Mesenchymal stem cell (in vitro differentiated cells and primary cell): ENCODE data around the gene TMEM260.
A peak's percentile ranks its signal among the peaks of the same experiment; 100 is the strongest.

Experiments
- DNase-seq: peaks from one replicate; pipeline ENCODE4 v3.0.0-alpha.2; 2013
- H2AFZ ChIP-seq: one replicate; pipeline ENCODE4 v1.6.1; 2013; ENCODE audit warnings: low read depth, mild to moderate bottlenecking, control low read depth, inconsistent platforms, low read length, moderate library complexity
- H2AK5ac ChIP-seq: 2 replicates; pipeline ENCODE4 v1.6.1; 2013; ENCODE audit warnings: low read length, moderate library complexity, mild to moderate bottlenecking, inconsistent platforms; ENCODE audit not compliant: severe bottlenecking
- H2BK120ac ChIP-seq: one replicate; pipeline ENCODE4 v1.6.1; 2013; ENCODE audit warnings: low read depth, mild to moderate bottlenecking, inconsistent platforms, low read length, moderate library complexity
- H2BK12ac ChIP-seq, 2 experiments: one replicate each; pipeline ENCODE4 v1.6.1; 2013; ENCODE audit warnings: inconsistent platforms in 2 of 2, low read length in 2 of 2, mild to moderate bottlenecking in 2 of 2, moderate library complexity in 2 of 2, control low read depth in 1 of 2
- H2BK15ac ChIP-seq: one replicate; pipeline ENCODE4 v1.6.1; 2013; ENCODE audit warnings: mild to moderate bottlenecking, low read depth, inconsistent platforms; ENCODE audit not compliant: poor library complexity, severe bottlenecking
- H2BK5ac ChIP-seq: 2 replicates; pipeline ENCODE4 v1.6.1; 2013; ENCODE audit warnings: low read depth, mild to moderate bottlenecking, low read length, control low read depth, inconsistent platforms; ENCODE audit not compliant: poor library complexity, severe bottlenecking
- H3K14ac ChIP-seq, 2 experiments: one replicate each; pipeline ENCODE4 v1.6.1; 2013; ENCODE audit warnings: inconsistent platforms in 2 of 2, low read length in 2 of 2, control low read depth in 1 of 2, mild to moderate bottlenecking in 1 of 2, moderate library complexity in 1 of 2
- H3K18ac ChIP-seq, 2 experiments: one replicate each; pipeline ENCODE4 v1.6.1; 2013; ENCODE audit warnings: inconsistent platforms in 2 of 2, low read length in 2 of 2, control low read depth in 1 of 2, low read depth in 1 of 2, mild to moderate bottlenecking in 1 of 2
- H3K23ac ChIP-seq, 2 experiments: one replicate each; pipeline ENCODE4 v1.6.1; 2013; ENCODE audit warnings: inconsistent platforms in 2 of 2, low read length in 2 of 2, mild to moderate bottlenecking in 2 of 2, moderate library complexity in 2 of 2, control low read depth in 1 of 2
- H3K27ac ChIP-seq: 2 replicates; pipeline ENCODE4 v1.5.1; 2013; ENCODE audit warnings: mild to moderate bottlenecking, moderate library complexity, low read length, control low read depth, inconsistent platforms; ENCODE audit not compliant: poor library complexity, severe bottlenecking
- H3K27me3 ChIP-seq, 2 experiments: 2 replicates each; pipeline versions ENCODE4 v1.6.1 to v1.7.0; 2013; ENCODE audit warnings: low read length in 2 of 2, mild to moderate bottlenecking in 2 of 2, moderate library complexity in 2 of 2, control low read depth in 1 of 2, inconsistent platforms in 1 of 2; ENCODE audit not compliant: control insufficient read depth in 1 of 2, insufficient read depth in 1 of 2
- H3K36me3 ChIP-seq, 2 experiments: 2 replicates each; pipeline versions ENCODE4 v1.6.1 to v1.7.0; 2013; ENCODE audit warnings: low read length in 2 of 2, control low read depth in 1 of 2, inconsistent platforms in 1 of 2, low read depth in 1 of 2, mild to moderate bottlenecking in 1 of 2; ENCODE audit not compliant: insufficient read depth in 2 of 2, control insufficient read depth in 1 of 2
- H3K4ac ChIP-seq, 2 experiments: one replicate each; pipeline ENCODE4 v1.6.1; 2013; ENCODE audit warnings: inconsistent platforms in 2 of 2, low read length in 2 of 2, mild to moderate bottlenecking in 2 of 2, moderate library complexity in 2 of 2, control low read depth in 1 of 2, low read depth in 1 of 2
- H3K4me1 ChIP-seq: 2 replicates; pipeline ENCODE4 v1.6.1; 2013; ENCODE audit warnings: low read depth, low read length, control low read depth; ENCODE audit not compliant: control insufficient read depth, insufficient read depth
- H3K4me2 ChIP-seq: 2 replicates; pipeline ENCODE4 v1.6.1; 2013; ENCODE audit warnings: low read length, mild to moderate bottlenecking, inconsistent platforms; ENCODE audit not compliant: poor library complexity, severe bottlenecking
- H3K4me3 ChIP-seq, 2 experiments: 2 replicates each; pipeline versions ENCODE4 v1.5.1 to v1.7.0; 2013; ENCODE audit warnings: low read length in 2 of 2, mild to moderate bottlenecking in 2 of 2, control low read depth in 1 of 2, low read depth in 1 of 2; ENCODE audit not compliant: insufficient read depth in 1 of 2
- H3K79me1 ChIP-seq: replicated peaks from 2 replicates; pipeline ENCODE4 v1.6.1; 2013; ENCODE audit warnings: mild to moderate bottlenecking, control low read depth, low read length, inconsistent platforms; ENCODE audit not compliant: poor library complexity, severe bottlenecking
- H3K9ac ChIP-seq: 2 replicates; pipeline ENCODE4 v1.7.0; 2013; ENCODE audit warnings: mild to moderate bottlenecking, low read length, moderate library complexity
- H3K9me3 ChIP-seq: 2 replicates; pipeline ENCODE4 v1.7.0; 2013; ENCODE audit warnings: mild to moderate bottlenecking, low read length; ENCODE audit not compliant: control insufficient read depth
- H4K8ac ChIP-seq: one replicate; pipeline ENCODE4 v1.6.1; 2013; ENCODE audit warnings: inconsistent platforms, mild to moderate bottlenecking, low read length, moderate library complexity
- H4K91ac ChIP-seq: one replicate; pipeline ENCODE4 v1.6.1; 2013; ENCODE audit warnings: mild to moderate bottlenecking, low read length, inconsistent platforms
- WGBS: methylation state at CpG from one replicate; pipeline ENCODE4 v1.1.7; 2013; ENCODE audit warnings: mixed read lengths; 5-methylcytosine and 5-hydroxymethylcytosine counted together

The TMEM260 gene

DNA sequence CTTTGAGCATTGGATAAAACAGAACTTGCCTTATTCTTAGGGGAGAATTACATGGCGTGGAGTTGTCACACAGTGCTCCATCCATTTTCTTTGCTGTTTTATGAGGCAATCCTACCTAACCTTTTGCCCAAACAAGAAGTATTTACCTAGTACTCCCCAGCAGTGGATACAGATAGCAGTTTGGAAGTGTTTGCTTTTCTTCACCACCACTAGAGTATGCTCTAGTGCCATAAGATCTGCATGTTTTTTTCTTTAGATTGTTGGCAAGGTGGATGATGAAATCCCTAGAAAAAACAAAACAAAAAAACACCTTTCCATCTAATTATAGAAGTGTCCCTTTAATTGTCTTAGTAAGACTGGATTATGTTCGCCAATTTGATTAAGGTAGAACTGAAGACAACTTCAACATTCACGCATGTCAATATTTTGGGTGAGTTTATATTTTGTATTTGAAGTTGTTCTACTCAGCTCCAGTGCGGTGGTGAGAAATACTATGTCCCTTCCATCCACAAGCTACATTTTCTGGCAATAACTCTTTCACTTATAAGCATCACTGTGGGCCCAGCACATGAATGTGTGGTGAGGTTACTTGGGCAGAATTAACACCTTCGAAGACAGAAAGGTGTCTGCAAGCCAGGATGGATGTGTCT lies 23.6 kb upstream of the TMEM260 start:
- Histone ChIP-seq H3K27me3 (peaks cover 36 to 60% of the 10 kb centered on the region in 2 experiments), H3K4me1 (no peaks in the 10 kb centered on the region), H2BK15ac (no peak overlapping the region), H2AK5ac (no peak overlapping the region), H3K79me1 (no peaks in the 10 kb centered on the region), H3K9ac (no peak overlapping the region), H3K9me3 (no peaks in the 10 kb centered on the region), H2AFZ (no peak overlapping the region), H3K36me3 (no peaks in the 10 kb centered on the region), H3K4ac (no peak overlapping the region), H4K8ac (no peak overlapping the region), H4K91ac (no peak overlapping the region), H3K23ac (no peak overlapping the region), H3K4me2 (no peak overlapping the region), H3K27ac (no peak overlapping the region), H3K18ac (no peak overlapping the region), H2BK120ac (no peak overlapping the region), H3K4me3 (no peak overlapping the region), H2BK5ac (no peak overlapping the region), H2BK12ac (no peak overlapping the region), H3K14ac (no peak overlapping the region)
- WGBS: 75% methylated on average over 1 of the region's 5 CpGs
- peak; percentile 41 for DNase-seq

DNA sequence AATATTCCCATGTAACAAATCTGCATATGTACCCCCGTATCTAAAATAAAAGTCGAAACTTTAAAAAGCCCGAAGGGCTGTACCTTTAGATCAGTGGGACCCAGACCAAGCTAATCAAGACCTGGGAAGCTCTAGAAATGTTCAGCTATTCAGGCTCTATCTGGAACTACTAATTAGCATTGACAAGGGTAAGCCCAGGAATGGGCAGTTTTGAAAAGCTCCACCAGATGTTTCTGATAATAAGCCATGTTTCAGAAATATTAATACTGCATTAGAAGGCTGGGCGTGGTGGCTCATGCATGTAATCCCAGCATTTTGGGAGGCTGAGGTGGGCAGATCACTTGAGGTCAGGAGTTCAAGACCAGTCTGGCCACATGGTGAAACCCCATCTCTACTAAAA lies 20.4 kb upstream of the TMEM260 start:
- H3K27me3 ChIP-seq: peaks cover 19 to 32% of the 10 kb centered on the region in 2 experiments
- H3K23ac ChIP-seq: no peak overlapping the region
- H4K8ac ChIP-seq: no peak overlapping the region
- no peak overlapping the region for H3K4me3 ChIP-seq
- H3K9me3 ChIP-seq: no peaks in the 10 kb centered on the region
- H3K4me2 ChIP-seq: no peak overlapping the region
- no peak overlapping the region for H3K27ac ChIP-seq
- 92% methylated on average over 4 of the region's 4 CpGs for WGBS
- no peaks in the 10 kb centered on the region for H3K79me1 ChIP-seq
- no peaks in the 10 kb centered on the region for H3K36me3 ChIP-seq
- no peak overlapping the region for H2AFZ ChIP-seq
- no peak overlapping the region for H2BK12ac ChIP-seq
- H3K18ac ChIP-seq: no peak overlapping the region
- H3K4me1 ChIP-seq: no peaks in the 10 kb centered on the region
- H2BK5ac ChIP-seq: no peak overlapping the region
- DNase-seq: no peak
- H2AK5ac ChIP-seq: no peak overlapping the region
- no peak overlapping the region for H2BK15ac ChIP-seq
- H4K91ac ChIP-seq: no peak overlapping the region
- H3K14ac ChIP-seq: no peak overlapping the region
- no peak overlapping the region for H2BK120ac ChIP-seq
- H3K9ac ChIP-seq: no peak overlapping the region
- H3K4ac ChIP-seq: no peak overlapping the region

DNA sequence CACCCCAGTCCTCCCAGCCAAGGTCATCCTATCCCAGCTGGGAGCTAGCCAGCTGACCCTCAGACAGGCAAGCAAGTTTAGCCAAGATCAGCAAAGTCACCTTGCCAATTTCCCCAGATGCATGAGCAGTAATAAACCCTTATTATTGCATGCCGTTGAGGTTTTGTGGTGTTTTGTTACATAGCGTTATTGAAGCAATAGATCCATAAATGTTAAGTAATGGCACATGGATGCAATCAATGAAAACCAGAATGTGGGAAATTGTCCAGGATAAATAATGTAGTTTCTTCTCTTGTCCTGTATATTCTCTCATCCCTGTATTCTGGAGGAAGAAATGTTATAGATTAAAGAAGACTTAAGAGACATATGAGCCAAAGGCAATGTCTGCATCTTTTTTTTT lies 18.0 kb upstream of the TMEM260 start:
- Histone ChIP-seq H3K18ac (no peak overlapping the region), H2BK12ac (no peak overlapping the region), H4K8ac (no peak overlapping the region), H3K27me3 (peaks cover 18 to 22% of the 10 kb centered on the region in 2 experiments), H3K27ac (no peak overlapping the region), H3K4me2 (no peak overlapping the region), H3K79me1 (no peaks in the 10 kb centered on the region), H2AK5ac (no peak overlapping the region), H3K4me1 (no peaks in the 10 kb centered on the region), H4K91ac (no peak overlapping the region), H3K4me3 (no peak overlapping the region), H2BK5ac (no peak overlapping the region), H3K9ac (no peak overlapping the region), H2BK120ac (no peak overlapping the region), H3K36me3 (no peaks in the 10 kb centered on the region), H2BK15ac (no peak overlapping the region), H3K23ac (no peak overlapping the region), H3K4ac (no peak overlapping the region), H3K9me3 (no peaks in the 10 kb centered on the region), H2AFZ (no peak overlapping the region), H3K14ac (no peak overlapping the region)
- DNase-seq: no peak
- 57% methylated on average over 2 of the region's 2 CpGs for WGBS

DNA sequence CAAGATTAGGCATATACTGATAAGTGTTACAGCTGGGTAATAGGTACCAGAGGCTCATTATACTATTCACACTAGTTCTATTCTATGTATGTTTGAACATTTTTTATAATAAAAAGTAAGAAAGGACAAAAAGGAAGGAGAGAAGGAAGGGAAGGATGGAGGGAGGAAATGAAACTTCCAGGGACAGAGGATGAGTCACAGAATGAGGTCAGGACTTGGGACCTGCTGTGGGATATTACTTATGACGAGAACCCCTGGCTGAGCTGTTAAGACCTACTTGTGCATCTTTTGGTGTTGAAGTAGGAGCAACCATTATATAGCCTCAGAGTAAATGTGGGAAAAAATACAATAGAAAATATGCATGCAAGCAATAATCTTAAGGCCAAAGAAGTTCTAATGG lies 16.7 kb upstream of the TMEM260 start:
- H3K27me3 ChIP-seq: peaks cover 5 to 9% of the 10 kb centered on the region in 2 experiments
- H3K4me1 ChIP-seq: no peaks in the 10 kb centered on the region
- no peaks in the 10 kb centered on the region for H3K36me3 ChIP-seq
- no peaks in the 10 kb centered on the region for H3K9me3 ChIP-seq
- no peak overlapping the region for H2AK5ac ChIP-seq
- no peak for DNase-seq
- H3K14ac ChIP-seq: no peak overlapping the region
- no peak overlapping the region for H2BK15ac ChIP-seq
- no peak overlapping the region for H4K91ac ChIP-seq
- H2BK120ac ChIP-seq: no peak overlapping the region
- H2BK12ac ChIP-seq: no peak overlapping the region
- no peak overlapping the region for H3K4me3 ChIP-seq
- no peak overlapping the region for H4K8ac ChIP-seq
- no peak overlapping the region for H2AFZ ChIP-seq
- no peak overlapping the region for H3K4ac ChIP-seq
- H3K23ac ChIP-seq: no peak overlapping the region
- no peak overlapping the region for H3K4me2 ChIP-seq
- H3K27ac ChIP-seq: no peak overlapping the region
- H3K18ac ChIP-seq: no peak overlapping the region
- WGBS: 60% methylated on average over 1 of the region's 1 CpG
- no peak overlapping the region for H3K9ac ChIP-seq
- H3K79me1 ChIP-seq: no peaks in the 10 kb centered on the region
- H2BK5ac ChIP-seq: no peak overlapping the region
